Neural progenitor cell (in vitro differentiated cells): Measurements from ENCODE around the gene ARMC10. TPM values are rescaled to one million over a fixed set of nuclear protein-coding genes. Genes with fewer than 3 reads are reported as not detected.

ENCODE experiments used
- DNase-seq: peaks from one replicate; pipeline ENCODE4 v3.0.0-alpha.2; 2016; ENCODE audit warnings: low spot score
- H2AFZ ChIP-seq: fragments of 200-600 bp; sonication (generic); replicated peaks from 2 replicates; pipeline ENCODE4 v1.6.1; 2016; ENCODE audit warnings: antibody characterized with exemption
- H3F3A ChIP-seq: fragments of 200-600 bp; sonication (generic); 2 replicates; pipeline ENCODE4 v1.6.1; 2016; ENCODE audit warnings: antibody characterized with exemption, low read depth
- H3K27ac ChIP-seq: fragments of 200-600 bp; sonication (generic); 2 replicates; pipeline ENCODE4 v1.5.1; 2016; ENCODE audit warnings: mild to moderate bottlenecking
- H3K27me3 ChIP-seq: fragments of 200-600 bp; sonication (generic); 2 replicates; pipeline ENCODE4 v1.6.1; 2016; ENCODE audit warnings: mild to moderate bottlenecking, moderate library complexity
- H3K36me3 ChIP-seq: fragments of 200-600 bp; sonication (generic); 2 replicates; pipeline ENCODE4 v1.5.1; 2016
- H3K4me1 ChIP-seq: fragments of 200-600 bp; sonication (generic); 2 replicates; pipeline ENCODE4 v1.6.1; 2016; ENCODE audit warnings: mixed run types
- H3K4me2 ChIP-seq: fragments of 200-600 bp; sonication (generic); 2 replicates; pipeline ENCODE4 v1.6.1; 2016
- H3K4me3 ChIP-seq: fragments of 200-600 bp; sonication (generic); 2 replicates; pipeline ENCODE4 v1.5.1; 2016
- H3K79me2 ChIP-seq: fragments of 200-600 bp; sonication (generic); 2 replicates; pipeline ENCODE4 v1.6.1; 2016; ENCODE audit warnings: low read depth
- H3K9ac ChIP-seq: fragments of 200-600 bp; sonication (generic); 2 replicates; pipeline ENCODE4 v1.6.1; 2016
- H3K9me3 ChIP-seq: fragments of 200-600 bp; sonication (generic); 2 replicates; pipeline ENCODE4 v1.5.1; 2016; ENCODE audit warnings: low read depth
- H4K20me1 ChIP-seq: fragments of 200-600 bp; sonication (generic); 2 replicates; pipeline ENCODE4 v1.6.1; 2016; ENCODE audit warnings: low read depth
- H3K27ac Mint-ChIP-seq: 3 replicates; pipeline ENCODE4 v1.8.0; 2021; ENCODE audit warnings: mixed read lengths
- H3K27me3 Mint-ChIP-seq: 2 replicates; pipeline ENCODE4 v1.8.0; 2022; ENCODE audit warnings: low read depth, mild to moderate bottlenecking, inconsistent platforms, moderate library complexity, mixed read lengths; ENCODE audit not compliant: insufficient read depth
- H3K36me3 Mint-ChIP-seq: 3 replicates; pipeline ENCODE4 v1.8.0; 2021; ENCODE audit warnings: mixed read lengths
- H3K4me1 Mint-ChIP-seq: 3 replicates; pipeline ENCODE4 v1.8.0; 2021; ENCODE audit warnings: mixed read lengths
- H3K4me3 Mint-ChIP-seq: 3 replicates; pipeline ENCODE4 v1.8.0; 2021; ENCODE audit warnings: mild to moderate bottlenecking, moderate library complexity, mixed read lengths
- H3K9me3 Mint-ChIP-seq: 3 replicates; pipeline ENCODE4 v1.8.0; 2020; ENCODE audit warnings: mixed read lengths
- EZH2 ChIP-seq: fragments of 200-600 bp; sonication (generic); IDR thresholded peaks from 2 replicates; pipeline ENCODE4 v1.6.1; 2017; ENCODE audit warnings: antibody characterized with exemption, mild to moderate bottlenecking, moderate library complexity
- EZH2phosphoT487 ChIP-seq: fragments of 200-600 bp; sonication (generic); IDR thresholded peaks from 2 replicates; pipeline ENCODE4 v1.6.1; 2017; ENCODE audit warnings: antibody characterized with exemption
- total RNA-seq: library from RNA; depleted of rRNA; stranded (reverse); fragments of >200 nt; gene quantifications from 2 replicates; pipeline ENCODE4 v1.2.3, GENCODE V29; 2015; ENCODE audit warnings: low replicate concordance
- TF ChIP-seq, protein P1 (sequence below): fragments of 200-600 bp; sonication (generic); IDR thresholded peaks from 2 replicates; pipeline ENCODE4 v1.5.1; 2017; ENCODE audit warnings: antibody characterized with exemption, mild to moderate bottlenecking

Gene ARMC10
- total RNA-seq, 1 donor from 2014 or later: 56.5 TPM

DNA sequence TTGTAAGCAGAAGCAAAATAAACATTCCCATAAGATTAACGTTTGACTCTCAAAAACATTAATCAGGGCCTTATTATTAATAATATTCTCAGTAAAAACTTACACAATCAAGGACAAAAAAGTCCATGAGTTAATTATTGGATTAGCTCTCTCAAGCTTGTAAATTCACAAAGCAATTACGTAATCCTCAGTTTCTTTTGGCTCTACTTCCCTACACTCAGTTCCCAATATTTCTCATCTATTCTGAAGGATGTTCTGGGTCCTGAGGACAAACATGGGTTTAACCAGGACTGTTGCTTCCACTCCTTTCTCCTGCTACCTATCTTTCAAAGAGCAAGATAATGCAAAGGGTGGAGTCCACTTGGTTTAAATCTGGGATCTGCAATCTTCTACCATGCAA is 15.5 kb upstream of the ARMC10 start:
- H3K4me2 ChIP-seq: no peak overlapping the region
- Mint-ChIP-seq H3K36me3 (no peaks in the 10 kb centered on the region), H3K9me3 (no peaks in the 10 kb centered on the region), H3K4me3 (no peak overlapping the region), H3K27me3 (no peaks in the 10 kb centered on the region), H3K27ac (no peak overlapping the region), H3K4me1 (no peaks in the 10 kb centered on the region)
- no peaks in the 10 kb centered on the region for H3K36me3 ChIP-seq
- no peak overlapping the region for H2AFZ ChIP-seq
- H3K79me2 ChIP-seq: no peaks in the 10 kb centered on the region
- H3K27ac ChIP-seq: no peak overlapping the region
- H3K27me3 ChIP-seq: no peaks in the 10 kb centered on the region
- H3K9me3 ChIP-seq: no peaks in the 10 kb centered on the region
- no peak overlapping the region for H3K9ac ChIP-seq
- H3K4me1 ChIP-seq: peaks cover 5% of the 10 kb centered on the region
- H3F3A ChIP-seq: no peaks in the 10 kb centered on the region
- no peak overlapping the region for H3K4me3 ChIP-seq
- H4K20me1 ChIP-seq: no peaks in the 10 kb centered on the region
- no peak for DNase-seq
- TF ChIP-seq EZH2 (no peak), EZH2phosphoT487 (no peak)
- TF ChIP-seq, protein P1, sequence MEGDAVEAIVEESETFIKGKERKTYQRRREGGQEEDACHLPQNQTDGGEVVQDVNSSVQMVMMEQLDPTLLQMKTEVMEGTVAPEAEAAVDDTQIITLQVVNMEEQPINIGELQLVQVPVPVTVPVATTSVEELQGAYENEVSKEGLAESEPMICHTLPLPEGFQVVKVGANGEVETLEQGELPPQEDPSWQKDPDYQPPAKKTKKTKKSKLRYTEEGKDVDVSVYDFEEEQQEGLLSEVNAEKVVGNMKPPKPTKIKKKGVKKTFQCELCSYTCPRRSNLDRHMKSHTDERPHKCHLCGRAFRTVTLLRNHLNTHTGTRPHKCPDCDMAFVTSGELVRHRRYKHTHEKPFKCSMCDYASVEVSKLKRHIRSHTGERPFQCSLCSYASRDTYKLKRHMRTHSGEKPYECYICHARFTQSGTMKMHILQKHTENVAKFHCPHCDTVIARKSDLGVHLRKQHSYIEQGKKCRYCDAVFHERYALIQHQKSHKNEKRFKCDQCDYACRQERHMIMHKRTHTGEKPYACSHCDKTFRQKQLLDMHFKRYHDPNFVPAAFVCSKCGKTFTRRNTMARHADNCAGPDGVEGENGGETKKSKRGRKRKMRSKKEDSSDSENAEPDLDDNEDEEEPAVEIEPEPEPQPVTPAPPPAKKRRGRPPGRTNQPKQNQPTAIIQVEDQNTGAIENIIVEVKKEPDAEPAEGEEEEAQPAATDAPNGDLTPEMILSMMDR: no peak

DNA sequence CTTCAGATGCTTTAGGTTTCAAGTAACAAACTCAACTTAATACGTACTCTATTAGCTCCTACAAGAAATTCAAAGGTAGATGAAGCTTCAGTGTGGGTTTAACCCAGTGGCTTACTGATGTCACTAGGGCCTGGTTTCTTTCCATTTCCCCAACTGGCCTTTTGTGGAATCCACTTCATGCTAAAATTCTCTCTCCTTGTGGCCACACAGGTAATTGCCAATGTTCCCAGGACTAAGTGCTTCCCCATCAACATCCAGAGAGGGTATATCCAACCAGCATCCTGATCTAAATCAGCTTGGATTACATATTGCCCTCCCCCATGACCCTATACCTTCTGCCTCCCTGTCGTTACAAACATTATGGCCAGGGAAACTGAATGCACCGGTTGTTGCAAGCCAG is 11.0 kb upstream of the ARMC10 start:
- H3K4me2 ChIP-seq: no peak overlapping the region
- Mint-ChIP-seq H3K27ac (no peak overlapping the region), H3K4me1 (no peaks in the 10 kb centered on the region), H3K4me3 (no peak overlapping the region), H3K27me3 (peaks cover 2% of the 10 kb centered on the region), H3K9me3 (peaks cover 4% of the 10 kb centered on the region), H3K36me3 (no peaks in the 10 kb centered on the region)
- H3K9me3 ChIP-seq: no peaks in the 10 kb centered on the region
- no peak for DNase-seq
- no peak overlapping the region for H3K4me3 ChIP-seq
- no peaks in the 10 kb centered on the region for H3K36me3 ChIP-seq
- no peaks in the 10 kb centered on the region for H3K27me3 ChIP-seq
- TF ChIP-seq EZH2 (no peak), EZH2phosphoT487 (no peak)
- TF ChIP-seq, protein P1: no peak
- no peaks in the 10 kb centered on the region for H4K20me1 ChIP-seq
- no peaks in the 10 kb centered on the region for H3K79me2 ChIP-seq
- H2AFZ ChIP-seq: no peak overlapping the region
- no peak overlapping the region for H3K9ac ChIP-seq
- no peaks in the 10 kb centered on the region for H3F3A ChIP-seq
- H3K27ac ChIP-seq: no peak overlapping the region
- no peaks in the 10 kb centered on the region for H3K4me1 ChIP-seq

DNA sequence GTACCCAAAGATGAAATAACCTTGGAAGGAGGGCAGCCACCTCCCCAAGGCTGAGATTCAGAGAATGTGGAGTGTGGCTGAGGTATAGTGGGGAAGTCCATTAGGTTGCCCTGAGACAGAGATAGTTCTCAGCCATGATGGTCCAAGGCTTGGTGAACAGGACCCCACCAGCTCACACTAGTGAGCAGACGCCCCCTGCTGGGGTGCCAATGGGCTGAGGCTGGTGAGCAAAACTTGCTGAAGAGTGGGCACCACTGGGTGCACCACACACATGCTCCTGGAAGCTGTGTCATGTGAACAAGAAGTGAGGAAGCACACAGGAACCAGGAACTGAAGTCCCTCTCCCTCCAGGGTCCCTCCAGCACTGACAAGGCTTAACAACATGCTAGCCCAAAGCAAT is 9.3 kb upstream of the ARMC10 start:
- peaks cover 2% of the 10 kb centered on the region for H3K27me3 Mint-ChIP-seq
- no peaks in the 10 kb centered on the region for H3K36me3 ChIP-seq
- DNase-seq: peak; percentile 66
- no peak overlapping the region for H3K27ac ChIP-seq
- no peaks in the 10 kb centered on the region for H3K9me3 ChIP-seq
- no peaks in the 10 kb centered on the region for H3F3A ChIP-seq
- no peaks in the 10 kb centered on the region for H3K4me1 ChIP-seq
- H3K4me3 Mint-ChIP-seq: no peak overlapping the region
- H3K4me2 ChIP-seq: no peak overlapping the region
- no peak overlapping the region for H3K4me3 ChIP-seq
- H3K36me3 Mint-ChIP-seq: no peaks in the 10 kb centered on the region
- no peaks in the 10 kb centered on the region for H4K20me1 ChIP-seq
- TF ChIP-seq EZH2 (no peak), EZH2phosphoT487 (no peak)
- TF ChIP-seq, protein P1: peak; percentile 50
- no peak overlapping the region for H3K9ac ChIP-seq
- H3K27ac Mint-ChIP-seq: no peak overlapping the region
- H2AFZ ChIP-seq: no peak overlapping the region
- H3K9me3 Mint-ChIP-seq: peaks cover 4% of the 10 kb centered on the region
- H3K27me3 ChIP-seq: no peaks in the 10 kb centered on the region
- H3K4me1 Mint-ChIP-seq: no peaks in the 10 kb centered on the region
- H3K79me2 ChIP-seq: no peaks in the 10 kb centered on the region
